Central memory CD8-positive, alpha-beta T cell (primary cell): Measurements from ENCODE around the gene SLC15A1.
A peak's percentile ranks its signal among the peaks of the same experiment; 100 is the strongest.

Experiments used
- ATAC-seq: fragments of 150-1000 bp; cut with Tn5 transposase; replicated peaks from 2 replicates; pipeline ENCODE4 v1.10.0; 2022; ENCODE audit warnings: mild to moderate bottlenecking, moderate FRiP score, moderate number of reproducible peaks; ENCODE audit not compliant: poor library complexity, severe bottlenecking; ENCODE audit errors: extremely low read depth
- DNase-seq, 2 donors: peaks; one replicate each; pipeline ENCODE4 v3.0.0; 2021; ENCODE audit warnings: low spot score in 2 of 2
- H3K27ac Mint-ChIP-seq: one replicate; pipeline ENCODE4 v1.8.0; 2022; ENCODE audit warnings: low read depth, mild to moderate bottlenecking, moderate library complexity, mixed read lengths
- H3K27me3 Mint-ChIP-seq: one replicate; pipeline ENCODE4 v1.8.0; 2022; ENCODE audit warnings: mixed read lengths
- H3K36me3 Mint-ChIP-seq: one replicate; pipeline ENCODE4 v1.8.0; 2022; ENCODE audit warnings: mild to moderate bottlenecking, moderate library complexity, mixed read lengths; ENCODE audit not compliant: insufficient read depth
- H3K4me1 Mint-ChIP-seq: one replicate; pipeline ENCODE4 v1.8.0; 2022; ENCODE audit warnings: mixed read lengths
- H3K4me3 Mint-ChIP-seq: one replicate; pipeline ENCODE4 v1.8.0; 2022; ENCODE audit warnings: mild to moderate bottlenecking, moderate library complexity, mixed read lengths
- H3K9me3 Mint-ChIP-seq: one replicate; pipeline ENCODE4 v1.8.0; 2022; ENCODE audit warnings: mixed read lengths

Gene SLC15A1

GRCh38 chr13:98787996-98788395, 35.5 kb upstream of the SLC15A1 start:
- DNase-seq = no peak
- Mint-ChIP-seq H3K27ac (peak overlapping the region; percentile 5), H3K36me3 (peaks cover 1% of the 10 kb centered on the region), H3K4me1 (peaks cover 17% of the 10 kb centered on the region), H3K9me3 (no peaks in the 10 kb centered on the region), H3K27me3 (no peaks in the 10 kb centered on the region), H3K4me3 (no peak overlapping the region)
- no peak for ATAC-seq

- no peak overlapping the region for H3K4me3 Mint-ChIP-seq
- H3K27ac Mint-ChIP-seq = no peak overlapping the region
- H3K36me3 Mint-ChIP-seq = peaks cover 3% of the 10 kb centered on the region
- DNase-seq (no peak), ATAC-seq (no peak)
- H3K9me3 Mint-ChIP-seq = no peaks in the 10 kb centered on the region
- peaks cover 2% of the 10 kb centered on the region for H3K27me3 Mint-ChIP-seq
- peaks cover 17% of the 10 kb centered on the region for H3K4me1 Mint-ChIP-seq
Observed at GRCh38 chr13:98787173-98787572, 34.7 kb upstream of the SLC15A1 start.

DNA sequence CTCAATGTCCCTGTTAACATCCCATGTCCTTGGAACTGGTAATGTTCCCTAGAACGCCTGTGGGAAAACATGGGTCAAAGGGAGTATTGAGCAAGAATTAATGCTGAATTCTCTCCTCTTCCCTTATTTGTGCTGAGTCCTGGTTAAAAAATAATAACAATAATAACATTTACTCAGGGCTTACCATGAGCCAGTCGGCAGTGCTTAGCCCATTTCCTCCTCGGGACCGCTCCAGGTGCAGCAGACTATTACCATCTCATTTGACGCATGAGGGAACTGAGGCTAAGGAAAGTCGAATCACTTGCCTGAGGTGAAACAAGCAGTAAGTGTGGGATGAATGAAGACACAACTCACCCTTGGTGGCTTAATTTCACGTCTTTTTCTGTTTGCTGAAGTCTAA, 33.6 kb upstream of the SLC15A1 start:
- no peak for ATAC-seq
- no peak for DNase-seq
- H3K27me3 Mint-ChIP-seq = peaks cover 14% of the 10 kb centered on the region
- H3K27ac Mint-ChIP-seq = no peak overlapping the region
- H3K9me3 Mint-ChIP-seq = no peaks in the 10 kb centered on the region
- H3K36me3 Mint-ChIP-seq = peaks cover 3% of the 10 kb centered on the region
- H3K4me3 Mint-ChIP-seq = no peak overlapping the region
- H3K4me1 Mint-ChIP-seq = peaks cover 17% of the 10 kb centered on the region

DNA sequence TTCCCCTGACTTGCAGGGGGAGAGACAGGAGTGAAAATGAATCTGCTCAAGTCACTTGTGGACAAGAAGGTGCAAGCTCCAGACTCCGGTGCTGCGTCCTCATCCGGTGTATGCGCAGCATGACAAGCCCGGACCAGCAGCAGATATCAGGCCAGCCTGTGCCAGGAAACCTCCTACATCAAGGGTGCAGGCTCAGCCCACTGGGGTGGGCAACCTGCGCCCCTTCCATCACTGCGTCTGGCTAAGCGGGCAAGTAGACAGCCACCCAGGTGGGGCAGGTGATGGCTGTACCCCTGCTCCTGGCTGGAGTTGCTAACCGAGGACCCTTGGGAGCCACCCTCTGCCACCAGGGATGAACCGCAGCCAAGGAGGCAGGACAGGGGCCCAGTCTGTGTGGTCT, 32.9 kb upstream of the SLC15A1 start:
- no peak overlapping the region for H3K4me3 Mint-ChIP-seq
- H3K9me3 Mint-ChIP-seq = no peaks in the 10 kb centered on the region
- peaks cover 3% of the 10 kb centered on the region for H3K36me3 Mint-ChIP-seq
- peaks cover 20% of the 10 kb centered on the region for H3K27me3 Mint-ChIP-seq
- H3K4me1 Mint-ChIP-seq = peaks cover 17% of the 10 kb centered on the region
- DNase-seq (no peak), ATAC-seq (no peak)
- H3K27ac Mint-ChIP-seq = no peak overlapping the region

- Mint-ChIP-seq H3K4me3 (no peak overlapping the region), H3K27me3 (peaks cover 26% of the 10 kb centered on the region), H3K27ac (no peak overlapping the region), H3K36me3 (peaks cover 3% of the 10 kb centered on the region), H3K9me3 (no peaks in the 10 kb centered on the region), H3K4me1 (peaks cover 16% of the 10 kb centered on the region)
- DNase-seq (no peak), ATAC-seq (no peak)
Observed at GRCh38 chr13:98784666-98785065, 32.2 kb upstream of the SLC15A1 start.

GRCh38 chr13:98783856-98784478, 31.5 kb upstream of the SLC15A1 start:
- H3K27me3 Mint-ChIP-seq = peaks cover 33% of the 10 kb centered on the region
- no peak for ATAC-seq
- DNase-seq = no peak
- peaks cover 3% of the 10 kb centered on the region for H3K36me3 Mint-ChIP-seq
- peaks cover 9% of the 10 kb centered on the region for H3K4me1 Mint-ChIP-seq
- no peak overlapping the region for H3K27ac Mint-ChIP-seq
- no peak overlapping the region for H3K4me3 Mint-ChIP-seq
- no peaks in the 10 kb centered on the region for H3K9me3 Mint-ChIP-seq

DNA sequence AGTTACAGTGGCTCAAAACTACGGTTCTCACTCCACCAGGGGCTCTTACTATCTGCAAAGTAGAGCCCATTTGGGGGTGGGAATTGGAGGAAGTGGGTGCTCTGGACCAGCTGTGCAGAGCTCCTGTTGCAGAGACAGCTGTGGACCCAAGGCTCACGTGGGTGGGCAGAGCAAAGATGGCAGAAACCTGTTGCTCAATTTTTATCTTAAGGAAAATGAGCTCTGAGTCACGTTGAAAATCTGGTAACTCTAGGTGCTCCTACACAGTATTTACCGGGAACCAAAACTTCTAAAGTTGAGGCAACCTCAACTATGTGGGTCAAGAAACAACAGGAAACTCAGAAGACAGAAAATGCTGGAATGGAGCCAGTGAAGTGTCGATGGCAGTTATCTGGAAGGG, 30.2 kb upstream of the SLC15A1 start:
- Mint-ChIP-seq H3K4me3 (no peak overlapping the region), H3K27me3 (peaks cover 46% of the 10 kb centered on the region), H3K36me3 (peaks cover 2% of the 10 kb centered on the region), H3K4me1 (peaks cover 3% of the 10 kb centered on the region), H3K27ac (no peak overlapping the region), H3K9me3 (no peaks in the 10 kb centered on the region)
- DNase-seq (no peak), ATAC-seq (no peak)

- Mint-ChIP-seq H3K36me3 (peaks cover 2% of the 10 kb centered on the region), H3K4me3 (no peak overlapping the region), H3K9me3 (no peaks in the 10 kb centered on the region), H3K27ac (no peak overlapping the region), H3K27me3 (peaks cover 49% of the 10 kb centered on the region), H3K4me1 (no peaks in the 10 kb centered on the region)
- no peak for ATAC-seq
- no peak for DNase-seq
Observed at GRCh38 chr13:98781905-98782304, 29.4 kb upstream of the SLC15A1 start.

- H3K27me3 Mint-ChIP-seq = peaks cover 49% of the 10 kb centered on the region
- DNase-seq (no peak), ATAC-seq (no peak)
- H3K27ac Mint-ChIP-seq = no peak overlapping the region
- peaks cover 2% of the 10 kb centered on the region for H3K36me3 Mint-ChIP-seq
- no peaks in the 10 kb centered on the region for H3K4me1 Mint-ChIP-seq
- no peak overlapping the region for H3K4me3 Mint-ChIP-seq
- no peaks in the 10 kb centered on the region for H3K9me3 Mint-ChIP-seq
Observed at GRCh38 chr13:98781470-98781869, 29.0 kb upstream of the SLC15A1 start.

DNA sequence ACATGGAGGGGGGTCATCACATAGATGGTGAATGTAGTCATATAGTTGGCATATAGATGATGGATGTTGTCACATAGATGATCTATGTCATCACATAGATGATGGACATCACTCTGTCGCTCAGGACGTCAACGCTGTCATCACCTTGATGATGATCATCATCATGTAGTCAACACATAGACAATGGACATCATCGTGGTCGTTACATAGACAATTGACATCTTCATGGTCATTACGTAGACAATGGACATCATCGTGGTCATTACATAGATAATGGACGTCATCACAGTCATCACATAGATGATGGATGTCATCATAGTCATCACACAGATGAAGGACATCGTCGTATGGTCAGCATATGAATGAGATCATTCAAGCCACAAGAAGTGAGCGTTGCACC, 28.6 kb upstream of the SLC15A1 start:
- Mint-ChIP-seq H3K27me3 (peaks cover 53% of the 10 kb centered on the region), H3K4me1 (no peaks in the 10 kb centered on the region), H3K4me3 (no peak overlapping the region), H3K36me3 (peaks cover 2% of the 10 kb centered on the region), H3K9me3 (no peaks in the 10 kb centered on the region), H3K27ac (no peak overlapping the region)
- DNase-seq (no peak), ATAC-seq (no peak)

DNA sequence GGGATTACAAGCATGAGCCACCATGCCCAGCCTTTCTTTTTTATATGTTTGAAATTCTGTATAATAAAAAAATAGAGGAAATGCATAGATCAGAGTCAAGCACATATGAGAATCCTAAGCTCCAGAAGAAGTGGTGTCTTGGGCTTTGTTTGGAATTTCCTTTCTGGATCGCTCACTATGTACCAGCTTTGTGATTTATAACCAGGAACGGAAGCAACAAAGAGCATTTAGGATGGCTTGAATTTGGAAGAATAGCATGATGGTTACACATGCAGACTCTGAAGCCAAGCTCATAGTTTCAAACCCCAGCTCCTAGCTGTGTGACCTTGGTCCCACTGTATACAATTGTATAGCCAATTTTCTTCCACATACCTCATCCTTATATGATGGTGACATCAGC, 28.0 kb upstream of the SLC15A1 start:
- Mint-ChIP-seq H3K9me3 (no peaks in the 10 kb centered on the region), H3K27me3 (peaks cover 59% of the 10 kb centered on the region), H3K36me3 (peaks cover 2% of the 10 kb centered on the region), H3K27ac (no peak overlapping the region), H3K4me3 (no peak overlapping the region), H3K4me1 (no peaks in the 10 kb centered on the region)
- ATAC-seq = no peak
- no peak for DNase-seq

DNA sequence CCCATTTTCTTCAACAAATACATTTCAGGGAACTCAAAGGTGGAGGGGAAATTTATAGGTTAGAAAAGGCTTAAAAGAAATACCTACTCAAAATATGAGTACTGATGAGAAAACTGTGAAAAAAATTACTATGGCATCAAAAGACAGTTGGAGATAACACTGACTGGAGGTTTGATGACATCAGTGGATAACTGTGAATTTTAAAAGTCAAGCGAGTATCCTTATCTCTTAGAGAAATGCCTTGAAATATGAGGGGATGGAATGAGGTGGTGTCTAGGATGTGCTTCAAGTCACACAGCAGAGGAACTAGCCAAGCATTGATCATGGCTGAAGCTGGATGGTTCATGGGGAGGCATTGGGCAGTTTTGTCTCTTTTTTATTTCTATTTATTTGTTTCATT, 27.2 kb upstream of the SLC15A1 start:
- no peak for ATAC-seq
- Mint-ChIP-seq H3K9me3 (no peaks in the 10 kb centered on the region), H3K27ac (no peak overlapping the region), H3K4me3 (no peak overlapping the region), H3K4me1 (no peaks in the 10 kb centered on the region), H3K27me3 (peaks cover 62% of the 10 kb centered on the region), H3K36me3 (peaks cover 2% of the 10 kb centered on the region)
- DNase-seq = no peak

- Mint-ChIP-seq H3K9me3 (no peaks in the 10 kb centered on the region), H3K4me1 (no peaks in the 10 kb centered on the region), H3K36me3 (peaks cover 2% of the 10 kb centered on the region), H3K27ac (no peak overlapping the region), H3K4me3 (no peak overlapping the region), H3K27me3 (peaks cover 62% of the 10 kb centered on the region)
- no peak for ATAC-seq
- no peak for DNase-seq
Observed at GRCh38 chr13:98778749-98779148, 26.3 kb upstream of the SLC15A1 start.

- Mint-ChIP-seq H3K27me3 (peaks cover 54% of the 10 kb centered on the region), H3K27ac (no peak overlapping the region)
Observed at GRCh38 chr13:98776644-98777043, 24.2 kb upstream of the SLC15A1 start.

More at GRCh38 chr13:98776644-98777043, 24.2 kb upstream of the SLC15A1 start:
- ATAC-seq = no peak
- no peak for DNase-seq
- Mint-ChIP-seq H3K4me3 (no peak overlapping the region), H3K9me3 (no peaks in the 10 kb centered on the region), H3K4me1 (no peaks in the 10 kb centered on the region), H3K36me3 (no peaks in the 10 kb centered on the region)
